HepG2 (cell line): ENCODE results near the gene GAN. TPM values are rescaled to one million over a fixed set of nuclear protein-coding genes. Genes with fewer than 3 reads are reported as not detected.

Experiments used
- ATAC-seq: fragments of 200-7000 bp; cut with Tn5 transposase; 3 replicates; pipeline ENCODE4 v1.9.1; 2020; ENCODE audit warnings: mild to moderate bottlenecking, moderate library complexity
- BruUV-seq: library from RNA; stranded (reverse); fragments of 400-500 nt; replicated peaks from 2 replicates; lab custom pipeline; 2021; lab: Mats Ljungman, UMichigan
- CTCF ChIA-PET: fragments of 300-600 bp; formaldehyde crosslinking; extraction: SDS; loops from one replicate; lab custom pipeline; 2021; ENCODE audit warnings: low total read pairs, inconsistent platforms, low intra/inter-chr PET ratio; lab: Yijun Ruan, JAX
- POLR2A ChIA-PET: fragments of 350-600 bp; sonication (Branson Sonifier 250); formaldehyde crosslinking; loops from one replicate; lab custom pipeline; 2020; ENCODE audit warnings: antibody characterized with exemption, inconsistent platforms; lab: Yijun Ruan, JAX
- DNase-seq: peaks from one replicate; pipeline ENCODE4 v3.0.0-alpha.2; 2015; ENCODE audit warnings: low spot score
- FAIRE-seq: peaks from 3 replicates; lab custom pipeline; 2011; peaks lifted over from hg19 to GRCh38; lab: Jason Lieb, UNC
- H2AFZ ChIP-seq: one replicate; pipeline ENCODE4 v1.6.1; 2011; ENCODE audit warnings: low read length, inconsistent platforms
- H3K27ac ChIP-seq: fragments of 300-600 bp; 3 replicates; pipeline ENCODE4 v1.8.0; 2011; ENCODE audit warnings: mixed run types, mild to moderate bottlenecking, mixed read lengths, low read length, inconsistent platforms; ENCODE audit not compliant: insufficient read depth; ENCODE audit errors: extremely low read length
- H3K27me3 ChIP-seq, 2 experiments: fragments of 200-600 bp in 1 of 2; 2 replicates in 1 of 2; 3 replicates in 1 of 2; pipeline versions ENCODE4 v1.6.0 to v1.8.0; 2011; ENCODE audit warnings: low read length in 2 of 2, mild to moderate bottlenecking in 2 of 2, moderate library complexity in 2 of 2, inconsistent platforms in 1 of 2; ENCODE audit not compliant: insufficient read depth in 2 of 2, control insufficient read depth in 1 of 2
- H3K36me3 ChIP-seq, 2 experiments: fragments of 200-600 bp in 1 of 2; replicated peaks in 1 of 2; 2 replicates in 1 of 2; 3 replicates in 1 of 2; pipeline versions ENCODE4 v1.5.1 to v1.8.0; 2011; ENCODE audit warnings: low read length in 2 of 2, inconsistent platforms in 1 of 2; ENCODE audit not compliant: insufficient read depth in 2 of 2, control insufficient read depth in 1 of 2
- H3K4me1 ChIP-seq: 2 replicates; pipeline ENCODE4 v1.5.1; 2012; ENCODE audit warnings: low read length, inconsistent platforms; ENCODE audit not compliant: insufficient read depth
- H3K4me2 ChIP-seq: 2 replicates; pipeline ENCODE4 v1.6.0; 2011; ENCODE audit warnings: low read depth, low read length, inconsistent platforms
- H3K4me3 ChIP-seq, 3 experiments: fragments of 200-600 bp in 1 of 3; sonication (generic), shearing (Covaris generic) in 1 of 3; replicated peaks in 1 of 3; 2 replicates each; pipeline ENCODE4 v1.5.1; 2011 to 2016; ENCODE audit warnings: low read length in 3 of 3, inconsistent platforms in 2 of 3, low read depth in 2 of 3, mild to moderate bottlenecking in 2 of 3, control low read depth in 1 of 3, mixed read lengths in 1 of 3; ENCODE audit not compliant: insufficient read depth in 1 of 3
- H3K79me2 ChIP-seq: one replicate; pipeline ENCODE4 v1.6.1; 2011; ENCODE audit warnings: low read length, inconsistent platforms; ENCODE audit not compliant: insufficient read depth
- H3K9ac ChIP-seq: 2 replicates; pipeline ENCODE4 v1.6.0; 2011; ENCODE audit warnings: mild to moderate bottlenecking, low read depth, low read length, inconsistent platforms; ENCODE audit not compliant: insufficient read depth
- H3K9me3 ChIP-seq: 2 replicates; pipeline ENCODE4 v1.5.1; 2012; ENCODE audit warnings: mild to moderate bottlenecking, low read length
- H4K20me1 ChIP-seq: 2 replicates; pipeline ENCODE4 v1.6.0; 2011; ENCODE audit warnings: inconsistent platforms, mild to moderate bottlenecking, low read length, moderate library complexity; ENCODE audit not compliant: insufficient read depth
- FOXK1 ChIP-seq: sonication (generic); formaldehyde crosslinking; IDR thresholded peaks from 2 replicates; pipeline ENCODE4 v1.4.0; 2020; ENCODE audit warnings: low read depth, missing genetic modification reagents, borderline replicate concordance
- NFKB2 ChIP-seq: sonication (generic); formaldehyde crosslinking; IDR thresholded peaks from 2 replicates; pipeline ENCODE4 v1.4.0; 2020; ENCODE audit warnings: missing genetic modification reagents, borderline replicate concordance
- SCMH1 ChIP-seq: sonication (generic); formaldehyde crosslinking; IDR thresholded peaks from 2 replicates; pipeline ENCODE4 v1.9.0; 2021; ENCODE audit warnings: missing genetic modification reagents, mild to moderate bottlenecking, borderline replicate concordance
- ZNF776 ChIP-seq: sonication (generic); formaldehyde crosslinking; IDR thresholded peaks from 2 replicates; pipeline ENCODE4 v1.4.0; 2020; ENCODE audit warnings: mild to moderate bottlenecking, missing genetic modification reagents
- WGBS: methylation state at CpG from one replicate; pipeline ENCODE4 v1.1.6; 2017; ENCODE audit warnings: low lambda C conversion rate; 5-methylcytosine and 5-hydroxymethylcytosine counted together
- in situ Hi-C: cut with HindIII; loops from 2 replicates; pipeline ENCODE4 v1.10.0; 2017; ENCODE audit warnings: low pct_unique_long_range_greater_than_20kb; ENCODE audit not compliant: extremely low pct_ligation_motif_present
- intact Hi-C: fragments of 100-400 bp; cut with micrococcal nuclease; formaldehyde crosslinking; loops from one replicate; pipeline ENCODE4 v1.10.0; 2022; ENCODE audit not compliant: unreplicated experiment
- polyA plus RNA-seq, 8 experiments: library from polyadenylated mRNA; depleted of rRNA in 3 of 8; stranded (reverse) in 7 of 8; unstranded in 1 of 8; fragments of >200 nt; fragmentation: Illumina TruSeq in 4 of 8; extraction: Trizol in 4 of 8; gene quantifications; 2 replicates each; pipeline versions ENCODE4 v1.2.1 to v1.2.3, GENCODE V29; 2011 to 2016; ENCODE audit warnings: low read depth in 4 of 8, missing spikeins in 1 of 8, mixed read lengths in 1 of 8; ENCODE audit not compliant: insufficient read depth in 1 of 8
- total RNA-seq, 5 experiments: library from RNA; depleted of rRNA; stranded (reverse); fragments of >200 nt; fragmentation: Illumina TruSeq; extraction: Trizol; gene quantifications; 2 replicates each; pipeline ENCODE4 v1.2.3, GENCODE V29; 2016; ENCODE audit warnings: low read depth in 1 of 5
- TF ChIP-seq, protein P1 (sequence below): sonication (generic); formaldehyde crosslinking; IDR thresholded peaks from 2 replicates; pipeline ENCODE4 v1.4.0; 2020; ENCODE audit warnings: missing genetic modification reagents, borderline replicate concordance
- TF ChIP-seq, protein P2 (sequence below): sonication (generic); formaldehyde crosslinking; conservative IDR thresholded peaks from 2 replicates; pipeline ENCODE4 v1.8.0; 2022; ENCODE audit warnings: mild to moderate bottlenecking, moderate library complexity, missing genetic modification reagents

The GAN gene
- total and polyA plus RNA-seq, 2 of the 13 experiments (the other 11 are each of a cell fraction or from before 2014, with no cell fraction given) = 4.3 to 11.0 TPM

DNA sequence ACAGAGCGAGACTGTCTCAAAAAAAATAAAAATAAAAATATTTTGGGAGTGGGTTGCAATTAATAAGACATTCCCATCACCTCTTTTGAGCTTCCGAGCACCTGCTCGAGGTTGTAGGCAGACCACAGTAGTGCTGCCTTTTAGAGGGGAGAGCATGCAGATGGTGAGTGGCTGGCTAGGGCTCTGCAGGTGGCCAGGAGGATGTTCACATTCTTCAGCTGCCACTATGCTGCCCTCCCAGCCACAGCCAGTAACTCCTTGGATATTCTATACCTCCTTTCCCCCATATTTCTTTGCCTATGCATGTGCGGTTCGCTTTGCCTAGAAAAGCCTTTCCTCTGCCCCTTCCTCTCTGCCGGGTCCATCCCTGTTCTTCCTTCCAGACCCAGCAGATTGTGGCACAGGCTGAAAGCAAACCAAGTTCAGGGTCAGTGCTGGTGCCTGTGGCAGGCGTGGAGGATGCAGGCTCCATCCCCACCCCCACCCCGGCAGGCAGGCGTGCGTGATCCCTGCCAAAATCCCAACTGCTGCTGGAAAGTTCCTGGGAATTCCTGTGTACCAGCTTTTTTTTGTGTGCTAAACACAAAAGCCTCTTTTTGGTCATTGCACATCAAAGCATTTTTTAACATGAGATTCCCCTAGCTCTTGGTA is 96.0 kb downstream of the GAN start:
- intact Hi-C loops = no loop called here
- no peak for FAIRE-seq
- 41% methylated on average over 10 of the region's 10 CpGs for WGBS
- no TSS peak for BruUV-seq
- Histone ChIP-seq H3K9me3 (no peaks in the 10 kb centered on the region), H3K36me3 (no peaks in the 10 kb centered on the region), H3K27ac (no peak overlapping the region), H3K9ac (no peak overlapping the region), H4K20me1 (no peaks in the 10 kb centered on the region), H3K4me2 (no peak overlapping the region), H3K79me2 (no peaks in the 10 kb centered on the region), H3K4me3 (no peak overlapping the region), H2AFZ (no peak overlapping the region), H3K4me1 (peaks cover 18% of the 10 kb centered on the region), H3K27me3 (peaks cover under 1 to 20% of the 10 kb centered on the region in 2 experiments; a peak in 4 of 5 replicates)
- TF ChIP-seq, protein P1, sequence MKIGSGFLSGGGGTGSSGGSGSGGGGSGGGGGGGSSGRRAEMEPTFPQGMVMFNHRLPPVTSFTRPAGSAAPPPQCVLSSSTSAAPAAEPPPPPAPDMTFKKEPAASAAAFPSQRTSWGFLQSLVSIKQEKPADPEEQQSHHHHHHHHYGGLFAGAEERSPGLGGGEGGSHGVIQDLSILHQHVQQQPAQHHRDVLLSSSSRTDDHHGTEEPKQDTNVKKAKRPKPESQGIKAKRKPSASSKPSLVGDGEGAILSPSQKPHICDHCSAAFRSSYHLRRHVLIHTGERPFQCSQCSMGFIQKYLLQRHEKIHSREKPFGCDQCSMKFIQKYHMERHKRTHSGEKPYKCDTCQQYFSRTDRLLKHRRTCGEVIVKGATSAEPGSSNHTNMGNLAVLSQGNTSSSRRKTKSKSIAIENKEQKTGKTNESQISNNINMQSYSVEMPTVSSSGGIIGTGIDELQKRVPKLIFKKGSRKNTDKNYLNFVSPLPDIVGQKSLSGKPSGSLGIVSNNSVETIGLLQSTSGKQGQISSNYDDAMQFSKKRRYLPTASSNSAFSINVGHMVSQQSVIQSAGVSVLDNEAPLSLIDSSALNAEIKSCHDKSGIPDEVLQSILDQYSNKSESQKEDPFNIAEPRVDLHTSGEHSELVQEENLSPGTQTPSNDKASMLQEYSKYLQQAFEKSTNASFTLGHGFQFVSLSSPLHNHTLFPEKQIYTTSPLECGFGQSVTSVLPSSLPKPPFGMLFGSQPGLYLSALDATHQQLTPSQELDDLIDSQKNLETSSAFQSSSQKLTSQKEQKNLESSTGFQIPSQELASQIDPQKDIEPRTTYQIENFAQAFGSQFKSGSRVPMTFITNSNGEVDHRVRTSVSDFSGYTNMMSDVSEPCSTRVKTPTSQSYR (CRISPR knock-in tag) = peak; percentile 32; the same call in 1 of the 2 replicates
- TF ChIP-seq ZNF776 (CRISPR knock-in tag) (no peak), SCMH1 (CRISPR knock-in tag) (no peak), FOXK1 (CRISPR knock-in tag) (no peak), NFKB2 (CRISPR knock-in tag) (no peak)
- TF ChIP-seq, protein P2, sequence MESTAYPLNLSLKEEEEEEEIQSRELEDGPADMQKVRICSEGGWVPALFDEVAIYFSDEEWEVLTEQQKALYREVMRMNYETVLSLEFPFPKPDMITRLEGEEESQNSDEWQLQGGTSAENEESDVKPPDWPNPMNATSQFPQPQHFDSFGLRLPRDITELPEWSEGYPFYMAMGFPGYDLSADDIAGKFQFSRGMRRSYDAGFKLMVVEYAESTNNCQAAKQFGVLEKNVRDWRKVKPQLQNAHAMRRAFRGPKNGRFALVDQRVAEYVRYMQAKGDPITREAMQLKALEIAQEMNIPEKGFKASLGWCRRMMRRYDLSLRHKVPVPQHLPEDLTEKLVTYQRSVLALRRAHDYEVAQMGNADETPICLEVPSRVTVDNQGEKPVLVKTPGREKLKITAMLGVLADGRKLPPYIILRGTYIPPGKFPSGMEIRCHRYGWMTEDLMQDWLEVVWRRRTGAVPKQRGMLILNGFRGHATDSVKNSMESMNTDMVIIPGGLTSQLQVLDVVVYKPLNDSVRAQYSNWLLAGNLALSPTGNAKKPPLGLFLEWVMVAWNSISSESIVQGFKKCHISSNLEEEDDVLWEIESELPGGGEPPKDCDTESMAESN (CRISPR knock-in tag) = no peak
- POLR2A ChIA-PET = no interaction called here
- no peak for ATAC-seq
- no peak for DNase-seq
- CTCF ChIA-PET = no interaction called here
- in situ Hi-C loops = no loop called here
